Colonic mucosa (tissue), 4 donors: ENCODE data around the gene CFDP1. TPM values are rescaled to one million over a fixed set of nuclear protein-coding genes. Genes with fewer than 3 reads are reported as not detected.

ENCODE experiments used
- DNase-seq: peaks from one replicate; pipeline ENCODE4 v3.0.0-alpha.2; 2020
- H3K27ac ChIP-seq: fragments of 200-600 bp; one replicate; pipeline ENCODE4 v1.8.0; 2021
- H3K27me3 ChIP-seq: fragments of 200-600 bp; one replicate; pipeline ENCODE4 v1.8.0; 2021
- H3K36me3 ChIP-seq: fragments of 200-600 bp; one replicate; pipeline ENCODE4 v1.8.0; 2021
- H3K4me1 ChIP-seq: fragments of 200-600 bp; one replicate; pipeline ENCODE4 v1.8.0; 2021; ENCODE audit warnings: mild to moderate bottlenecking
- H3K4me3 ChIP-seq: fragments of 200-600 bp; one replicate; pipeline ENCODE4 v1.8.0; 2021
- H3K9ac ChIP-seq, 2 donors: one replicate each; pipeline ENCODE4 v1.7.0; 2013; ENCODE audit warnings: control low read depth in 2 of 2, low read depth in 2 of 2, low read length in 2 of 2
- H3K9me3 ChIP-seq: fragments of 200-600 bp; one replicate; pipeline ENCODE4 v1.8.0; 2021
- intact Hi-C: fragments of 100-400 bp; cut with DNase I; formaldehyde crosslinking; loops from one replicate; pipeline ENCODE4 v1.14.1; 2022
- total RNA-seq, 2 donors: library from RNA; stranded (reverse); fragmentation: NEBNext Ultra II Directional in 1 of 2; extraction: Animal tissue kit (Norgen Biotek cat#: 25700) in 1 of 2; gene quantifications; one replicate each; pipeline ENCODE4 v1.2.1, GENCODE V29; 2021
- TF ChIP-seq, protein P1 (sequence below): fragments of 200-600 bp; IDR thresholded peaks from one replicate; pipeline ENCODE4 v1.8.0; 2022; ENCODE audit warnings: antibody characterized with exemption, mild to moderate bottlenecking
- donor health status: healthy.
- donor health status: DM: no; HTN: no; CAD: no.
- donor health status: DM: no; HTN: no; CAD: no.

The CFDP1 gene
- total RNA-seq, 2 donors from 2014 or later: 61.6 to 75.8 TPM

DNA sequence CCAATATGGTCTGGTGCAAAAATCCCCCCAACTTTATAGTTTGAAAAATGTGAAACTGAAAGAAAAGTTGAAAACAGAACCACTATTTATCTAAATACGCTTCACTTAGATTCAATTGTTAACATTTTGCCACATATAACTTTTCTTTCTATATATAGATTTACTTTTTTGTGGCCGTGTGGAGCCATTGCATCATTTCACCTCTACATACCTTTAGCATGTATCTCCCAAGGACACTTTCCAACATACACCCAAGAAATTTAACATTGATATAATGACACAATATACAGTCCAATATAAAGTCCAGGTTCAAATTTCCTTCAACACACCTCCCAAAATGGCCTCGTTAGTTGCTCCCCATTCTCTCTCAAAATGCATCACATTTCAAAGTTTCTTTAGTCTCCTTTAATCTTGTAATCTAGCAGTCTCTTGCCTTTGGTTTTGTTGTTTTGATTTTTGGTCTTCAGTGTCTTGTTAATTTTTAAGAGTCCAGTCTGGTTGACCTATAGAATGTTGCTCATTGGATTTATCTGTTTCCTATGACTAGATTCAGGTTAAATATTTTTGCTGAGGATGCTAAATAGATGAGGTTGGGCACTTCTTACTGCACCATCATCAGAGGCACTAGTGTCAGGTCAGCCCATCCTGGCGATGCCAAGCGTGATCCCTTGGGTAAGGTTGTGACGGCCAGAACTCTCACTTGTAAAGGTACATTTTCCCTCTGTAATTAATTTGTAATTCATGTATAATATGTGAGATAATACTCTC is 117.6 kb downstream of the CFDP1 start:
- Histone ChIP-seq H3K9ac (no peak overlapping the region), H3K4me3 (no peak overlapping the region), H3K4me1 (no peaks in the 10 kb centered on the region), H3K36me3 (no peaks in the 10 kb centered on the region), H3K27me3 (no peaks in the 10 kb centered on the region), H3K27ac (no peak overlapping the region), H3K9me3 (no peaks in the 10 kb centered on the region)
- DNase-seq: no peak
- intact Hi-C loops: no loop called here
- TF ChIP-seq, protein P1, sequence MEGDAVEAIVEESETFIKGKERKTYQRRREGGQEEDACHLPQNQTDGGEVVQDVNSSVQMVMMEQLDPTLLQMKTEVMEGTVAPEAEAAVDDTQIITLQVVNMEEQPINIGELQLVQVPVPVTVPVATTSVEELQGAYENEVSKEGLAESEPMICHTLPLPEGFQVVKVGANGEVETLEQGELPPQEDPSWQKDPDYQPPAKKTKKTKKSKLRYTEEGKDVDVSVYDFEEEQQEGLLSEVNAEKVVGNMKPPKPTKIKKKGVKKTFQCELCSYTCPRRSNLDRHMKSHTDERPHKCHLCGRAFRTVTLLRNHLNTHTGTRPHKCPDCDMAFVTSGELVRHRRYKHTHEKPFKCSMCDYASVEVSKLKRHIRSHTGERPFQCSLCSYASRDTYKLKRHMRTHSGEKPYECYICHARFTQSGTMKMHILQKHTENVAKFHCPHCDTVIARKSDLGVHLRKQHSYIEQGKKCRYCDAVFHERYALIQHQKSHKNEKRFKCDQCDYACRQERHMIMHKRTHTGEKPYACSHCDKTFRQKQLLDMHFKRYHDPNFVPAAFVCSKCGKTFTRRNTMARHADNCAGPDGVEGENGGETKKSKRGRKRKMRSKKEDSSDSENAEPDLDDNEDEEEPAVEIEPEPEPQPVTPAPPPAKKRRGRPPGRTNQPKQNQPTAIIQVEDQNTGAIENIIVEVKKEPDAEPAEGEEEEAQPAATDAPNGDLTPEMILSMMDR: no peak

DNA sequence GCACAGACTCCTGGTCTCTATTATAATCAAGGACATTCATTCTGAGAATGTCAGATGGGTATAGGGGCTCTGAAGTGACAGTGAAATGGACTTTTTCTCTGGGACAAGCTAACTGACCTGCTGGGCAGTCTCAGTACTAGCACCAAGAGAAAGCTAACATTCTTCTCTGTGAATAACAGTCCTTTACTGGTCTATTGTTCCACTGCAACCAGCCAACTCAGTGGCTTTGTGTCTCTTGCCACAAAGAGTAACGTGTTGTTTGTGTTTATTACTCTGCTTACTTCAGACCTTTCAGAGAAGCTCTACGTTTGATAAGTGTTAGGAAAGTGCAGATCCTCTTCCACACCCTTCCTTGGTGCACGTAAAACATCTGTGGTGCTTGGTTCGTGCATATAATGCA is 120.4 kb downstream of the CFDP1 start:
- TF ChIP-seq, protein P1: no peak
- Histone ChIP-seq H3K27ac (no peak overlapping the region), H3K9ac (no peak overlapping the region)

DNA sequence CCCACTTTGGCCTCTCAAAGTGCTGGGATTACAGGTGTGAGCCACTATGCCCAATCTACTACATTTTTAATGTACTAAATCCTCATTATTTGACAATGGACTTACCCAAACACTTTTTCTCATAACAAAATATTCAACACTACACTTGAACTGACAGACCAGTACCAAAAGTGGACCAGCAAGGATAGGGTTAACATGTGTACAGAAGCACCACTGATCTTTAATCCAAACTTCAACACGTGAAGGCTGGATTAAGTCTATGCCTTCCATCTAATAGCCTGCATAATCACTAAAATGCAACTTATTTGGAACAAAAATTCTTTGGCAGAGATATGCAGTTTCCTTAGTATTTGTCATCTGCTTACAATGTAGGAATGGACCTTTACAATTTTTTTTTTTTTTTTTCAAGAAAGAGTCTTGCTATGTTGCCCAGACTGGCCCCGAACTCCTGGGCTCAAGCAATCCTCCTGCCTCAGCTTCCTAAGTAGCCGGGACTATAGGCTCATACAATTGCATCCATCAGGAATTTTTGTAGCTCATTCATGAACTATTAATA is 121.8 kb downstream of the CFDP1 start:
- TF ChIP-seq, protein P1: no peak
- intact Hi-C loops: no loop called here

More for the DNA sequence above, 120.4 kb downstream of the CFDP1 start:
- Histone ChIP-seq H3K9me3 (no peaks in the 10 kb centered on the region), H3K36me3 (no peaks in the 10 kb centered on the region), H3K4me3 (no peak overlapping the region), H3K4me1 (no peaks in the 10 kb centered on the region), H3K27me3 (no peaks in the 10 kb centered on the region)
- intact Hi-C loops: no loop called here
- DNase-seq: no peak

DNA sequence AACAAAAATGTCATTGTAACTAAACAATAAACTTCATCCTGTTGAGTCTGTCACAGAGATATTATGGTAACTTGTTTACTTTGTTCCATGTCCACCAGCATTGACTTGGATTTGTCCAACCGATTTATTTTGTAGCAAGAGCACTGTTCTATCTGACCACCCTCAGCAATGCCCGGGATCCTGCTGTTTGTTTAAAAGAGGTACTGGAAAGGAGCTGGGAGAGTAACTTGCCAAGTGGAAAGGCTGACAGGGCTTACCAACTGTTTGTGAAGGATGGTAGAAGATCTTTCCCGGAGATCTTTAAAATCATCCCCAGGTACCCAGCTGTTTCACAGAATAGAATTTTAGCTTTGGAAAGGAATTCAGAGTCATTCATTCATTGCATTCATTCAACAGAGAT is 122.8 kb downstream of the CFDP1 start:
- no peak overlapping the region for H3K27ac ChIP-seq
- TF ChIP-seq, protein P1: no peak

More for the DNA sequence above, 121.8 kb downstream of the CFDP1 start:
- no peak overlapping the region for H3K27ac ChIP-seq
- no peak for DNase-seq
- no peaks in the 10 kb centered on the region for H3K27me3 ChIP-seq
- no peaks in the 10 kb centered on the region for H3K9me3 ChIP-seq
- H3K4me3 ChIP-seq: no peak overlapping the region
- H3K9ac ChIP-seq: no peak overlapping the region
- H3K36me3 ChIP-seq: no peaks in the 10 kb centered on the region
- H3K4me1 ChIP-seq: no peaks in the 10 kb centered on the region

DNA sequence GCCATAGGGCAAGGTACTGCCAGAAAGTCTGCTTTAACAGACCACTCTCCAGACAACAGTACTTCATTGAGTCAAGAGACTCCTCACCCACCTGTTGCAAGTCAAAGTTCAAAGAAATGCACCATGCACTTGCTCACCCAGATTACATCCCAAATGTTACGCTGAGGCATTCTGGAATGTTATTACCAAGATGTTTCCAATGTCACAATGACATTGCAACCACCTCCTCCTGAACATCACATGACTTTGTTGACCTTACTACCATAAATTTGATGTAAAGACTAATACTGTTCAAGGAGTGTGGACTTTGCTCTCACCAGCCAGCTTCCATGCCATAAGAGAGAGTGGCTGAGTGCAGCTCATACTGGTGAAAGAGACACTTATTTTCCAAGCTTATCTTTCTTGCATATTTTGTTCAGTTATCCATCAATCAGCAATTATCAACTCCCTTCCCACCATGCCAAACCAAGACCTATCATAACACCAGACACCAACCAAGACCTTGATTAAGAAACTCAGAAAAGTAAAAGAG is 123.3 kb downstream of the CFDP1 start:
- intact Hi-C loops: no loop called here
- H3K27ac ChIP-seq: no peak overlapping the region
- peaks cover 5% of the 10 kb centered on the region for H3K4me1 ChIP-seq
- TF ChIP-seq, protein P1: no peak
- no peak overlapping the region for H3K4me3 ChIP-seq
- DNase-seq: peak; percentile 57
- H3K36me3 ChIP-seq: no peaks in the 10 kb centered on the region
- H3K27me3 ChIP-seq: no peaks in the 10 kb centered on the region
- H3K9ac ChIP-seq: no peak overlapping the region
- no peaks in the 10 kb centered on the region for H3K9me3 ChIP-seq

More for the DNA sequence above, 122.8 kb downstream of the CFDP1 start:
- H3K9me3 ChIP-seq: no peaks in the 10 kb centered on the region
- H3K9ac ChIP-seq: no peak overlapping the region
- no peak for DNase-seq
- H3K36me3 ChIP-seq: no peaks in the 10 kb centered on the region
- no peak overlapping the region for H3K4me3 ChIP-seq
- peaks cover 4% of the 10 kb centered on the region for H3K4me1 ChIP-seq
- intact Hi-C loops: no loop called here
- H3K27me3 ChIP-seq: no peaks in the 10 kb centered on the region
